ENCODE measurements around the gene CDCA8. TPM values are rescaled to one million over a fixed set of nuclear protein-coding genes. Genes with fewer than 3 reads are reported as not detected.

The CDCA8 gene
- total RNA-seq, 4 donors from 2014 or later = 0.18 to 5.9 TPM; not detected in 2

- intact Hi-C loops (cut with DNase I; ENCODE audit: low total_unique reads) = no loop called here
- no peaks in the 10 kb centered on the region for H3K9me3 ChIP-seq
Measured at GRCh38 chr1:37718901-37719571, 26.7 kb downstream of the CDCA8 start.

GRCh38 chr1:37719572-37720195, 27.4 kb downstream of the CDCA8 start:
- TF ChIP-seq, protein P1, sequence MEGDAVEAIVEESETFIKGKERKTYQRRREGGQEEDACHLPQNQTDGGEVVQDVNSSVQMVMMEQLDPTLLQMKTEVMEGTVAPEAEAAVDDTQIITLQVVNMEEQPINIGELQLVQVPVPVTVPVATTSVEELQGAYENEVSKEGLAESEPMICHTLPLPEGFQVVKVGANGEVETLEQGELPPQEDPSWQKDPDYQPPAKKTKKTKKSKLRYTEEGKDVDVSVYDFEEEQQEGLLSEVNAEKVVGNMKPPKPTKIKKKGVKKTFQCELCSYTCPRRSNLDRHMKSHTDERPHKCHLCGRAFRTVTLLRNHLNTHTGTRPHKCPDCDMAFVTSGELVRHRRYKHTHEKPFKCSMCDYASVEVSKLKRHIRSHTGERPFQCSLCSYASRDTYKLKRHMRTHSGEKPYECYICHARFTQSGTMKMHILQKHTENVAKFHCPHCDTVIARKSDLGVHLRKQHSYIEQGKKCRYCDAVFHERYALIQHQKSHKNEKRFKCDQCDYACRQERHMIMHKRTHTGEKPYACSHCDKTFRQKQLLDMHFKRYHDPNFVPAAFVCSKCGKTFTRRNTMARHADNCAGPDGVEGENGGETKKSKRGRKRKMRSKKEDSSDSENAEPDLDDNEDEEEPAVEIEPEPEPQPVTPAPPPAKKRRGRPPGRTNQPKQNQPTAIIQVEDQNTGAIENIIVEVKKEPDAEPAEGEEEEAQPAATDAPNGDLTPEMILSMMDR (IDR thresholded peaks at IDR 0.05) = no peak
- no peak for TF ChIP-seq POLR2A (IDR thresholded peaks at IDR 0.05)
- intact Hi-C loops (cut with DNase I; ENCODE audit: low total_unique reads) = no loop called here
- H3K27me3 ChIP-seq = no peaks in the 10 kb centered on the region
- H3K9me3 ChIP-seq = no peaks in the 10 kb centered on the region
- no peaks in the 10 kb centered on the region for H3K4me1 ChIP-seq
- H3K4me3 ChIP-seq = no peak overlapping the region
- no peaks in the 10 kb centered on the region for H3K36me3 ChIP-seq
- no peak overlapping the region for H3K27ac ChIP-seq
- no peak for DNase-seq

More at GRCh38 chr1:37718901-37719571, 26.7 kb downstream of the CDCA8 start:
- no peaks in the 10 kb centered on the region for H3K4me1 ChIP-seq
- TF ChIP-seq, protein P1 (IDR thresholded peaks at IDR 0.05) = no peak
- no peak for TF ChIP-seq POLR2A (IDR thresholded peaks at IDR 0.05)
- no peak overlapping the region for H3K4me3 ChIP-seq
- H3K27ac ChIP-seq = no peak overlapping the region
- DNase-seq = no peak
- H3K36me3 ChIP-seq = no peaks in the 10 kb centered on the region
- no peaks in the 10 kb centered on the region for H3K27me3 ChIP-seq

DNA sequence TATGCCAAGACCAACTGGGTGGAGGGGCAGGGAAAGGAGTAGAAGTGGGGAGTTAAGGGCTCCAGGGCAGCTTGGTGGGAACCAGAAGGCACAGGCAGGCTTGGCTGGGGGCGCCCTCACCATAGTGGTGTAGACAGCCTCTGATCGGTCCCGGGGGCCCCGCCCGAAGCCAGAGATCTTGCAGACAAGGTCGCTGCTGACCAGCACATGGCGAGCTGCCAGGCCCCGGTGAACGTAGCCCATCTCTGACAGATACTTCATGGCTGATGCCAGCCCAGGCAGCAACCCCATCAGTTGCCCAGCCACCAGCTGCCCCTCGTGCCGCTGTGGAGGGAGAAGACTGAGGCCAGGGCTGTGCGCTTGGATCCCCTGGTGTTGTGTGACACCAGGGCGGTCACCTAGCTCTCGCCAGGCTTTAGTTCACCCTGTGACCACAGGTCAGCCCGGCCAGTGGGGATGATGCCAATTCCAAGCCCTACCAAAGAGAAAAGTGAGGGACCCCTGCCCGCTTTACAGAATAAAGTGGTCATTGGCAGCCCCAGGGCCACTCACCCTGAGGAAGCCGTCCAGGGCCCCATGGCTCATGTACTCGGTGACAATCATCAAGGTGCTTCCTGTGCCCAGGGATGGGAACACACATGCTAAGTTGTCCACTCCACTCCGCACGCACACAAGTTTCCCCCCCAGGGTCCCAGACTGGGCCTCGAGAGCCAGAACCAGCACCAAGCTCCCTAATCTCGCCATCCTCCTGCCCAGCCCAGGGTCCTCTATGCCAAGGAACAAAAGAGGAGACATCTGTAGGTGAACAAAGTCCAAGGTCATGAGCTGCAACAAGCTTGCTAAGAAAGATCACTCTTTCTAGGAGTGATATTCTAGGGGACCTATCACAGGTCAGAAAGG, 28.2 kb downstream of the CDCA8 start:
- TF ChIP-seq, protein P1 (IDR thresholded peaks at IDR 0.05) = no peak
- Histone ChIP-seq H3K4me1 (no peaks in the 10 kb centered on the region), H3K27me3 (no peaks in the 10 kb centered on the region), H3K4me3 (no peak overlapping the region), H3K9me3 (no peaks in the 10 kb centered on the region), H3K27ac (no peak overlapping the region), H3K36me3 (no peaks in the 10 kb centered on the region)
- intact Hi-C loops (cut with DNase I; ENCODE audit: low total_unique reads) = no loop called here
- no peak for DNase-seq

GRCh38 chr1:37721565-37721964, 29.2 kb downstream of the CDCA8 start:
- Histone ChIP-seq H3K36me3 (no peaks in the 10 kb centered on the region), H3K4me1 (no peaks in the 10 kb centered on the region), H3K27me3 (no peaks in the 10 kb centered on the region), H3K9me3 (no peaks in the 10 kb centered on the region), H3K27ac (no peak overlapping the region), H3K4me3 (no peak overlapping the region)
- TF ChIP-seq, protein P1 (IDR thresholded peaks at IDR 0.05) = no peak
- TF ChIP-seq POLR2A (IDR thresholded peaks at IDR 0.05) = no peak
- intact Hi-C loops (cut with DNase I; ENCODE audit: low total_unique reads) = no loop called here
- no peak for DNase-seq

Data from uterus (tissue), 4 donors.